A549 treated with AZD9567 at 1 μM for 4 hours (cell line): Measurements from ENCODE around the gene ZNF879. TPM values are rescaled to one million over a fixed set of nuclear protein-coding genes. Genes with fewer than 3 reads are reported as not detected.

Source experiments
- total RNA-seq: library from RNA; stranded (reverse); fragments of 200-300 nt; extraction: Qiagen RNA extraction; gene quantifications from 5 replicates; pipeline ENCODE4 v1.2.3, GENCODE V29; 2022; ENCODE audit not compliant: insufficient read depth

ZNF879 gene
- total RNA-seq, result 0.42 to 0.84 TPM (median 0.59 TPM) in 5 replicates

DNA sequence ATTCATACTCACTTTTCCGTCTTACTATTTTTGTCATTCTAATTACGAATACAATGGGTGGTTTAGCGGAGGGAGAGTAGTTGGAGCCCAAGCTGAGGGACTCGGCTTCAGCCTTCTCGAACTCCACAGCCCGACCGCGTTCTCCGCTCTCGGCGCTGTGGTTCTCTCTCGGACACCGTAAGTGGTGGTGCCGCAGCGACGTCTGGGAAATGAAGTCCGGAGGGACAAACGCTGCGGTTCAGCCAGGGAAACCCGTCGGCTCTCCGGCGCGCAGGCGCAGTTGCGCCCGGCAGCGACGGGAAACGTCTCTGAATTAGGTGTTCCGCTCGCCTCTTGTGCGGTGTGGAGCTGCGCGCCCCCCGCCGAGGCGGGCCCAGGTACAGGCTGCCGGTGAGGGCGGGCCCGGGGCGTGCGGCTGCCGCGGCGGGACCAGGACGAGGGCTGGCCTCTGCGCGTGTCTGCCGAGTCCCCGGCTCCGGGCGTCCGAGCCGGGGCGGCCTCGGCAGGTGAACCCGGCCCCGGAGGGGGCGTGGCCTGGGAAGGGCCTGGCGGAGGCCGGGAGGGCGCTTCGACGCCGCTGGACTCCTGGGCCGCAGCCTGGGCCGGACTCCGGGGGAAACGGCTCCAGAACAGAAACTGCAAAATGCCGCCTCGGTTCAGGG, at the start of gene ZNF879:
Gene ZNF879, plus strand, starts transcription at position 277 of the 662 bp plus-strand sequence. CDS start 1,201 bp downstream, outside the sequence.

GRCh38 chr5:178994580-178995340, 28.8 kb upstream of the ZNF879 start, which contains the start of gene GRM6:
TSS of gene GRM6 (minus strand) at chr5:178995320. CDS start at chr5:178994944, 376 bp downstream.

GRCh38 chr5:179060116-179061008, 36.8 kb downstream of the ZNF879 start, which contains the start of gene ZNF354C:
TSS of gene ZNF354C (plus strand) at chr5:179060373. CDS start at chr5:179062069, 1,696 bp downstream.

Other genes starting within 250 kb of the ZNF879 start
- 3.5 to 6.8 TPM (median 5.1 TPM) in 5 replicates for gene ZNF354B, start 163.9 kb upstream of the ZNF879 start, total RNA-seq
- 0.03 TPM in 1 of 5 replicates, not detected in the others for gene ZFP2, start 127.9 kb upstream of the ZNF879 start, total RNA-seq
- not detected in 5 replicates for gene ZNF454, start 82.6 kb upstream of the ZNF879 start, total RNA-seq
- not detected in 5 replicates for gene GRM6, start 28.5 kb upstream of the ZNF879 start, total RNA-seq
- 0.49 to 0.86 TPM (median 0.70 TPM) in 5 replicates for gene ZNF354C, start 36.6 kb downstream of the ZNF879 start, total RNA-seq